ENCODE results near the gene TRIM61. TPM values are rescaled to one million over a fixed set of nuclear protein-coding genes. Genes with fewer than 3 reads are reported as not detected.
"Not testable (repeated sequence)": the region's sequence is repeated elsewhere in the genome, so short reads cannot be mapped to it uniquely, and the experiment has no call there.

TRIM61 gene
- total RNA-seq, 1 donor from 2014 or later = 12.3 TPM

- DNase-seq (ENCODE audit: low spot score) = peak; percentile 89
Measured at GRCh38 chr4:164956766-164957643, 20.5 kb downstream of the TRIM61 start.

DNA sequence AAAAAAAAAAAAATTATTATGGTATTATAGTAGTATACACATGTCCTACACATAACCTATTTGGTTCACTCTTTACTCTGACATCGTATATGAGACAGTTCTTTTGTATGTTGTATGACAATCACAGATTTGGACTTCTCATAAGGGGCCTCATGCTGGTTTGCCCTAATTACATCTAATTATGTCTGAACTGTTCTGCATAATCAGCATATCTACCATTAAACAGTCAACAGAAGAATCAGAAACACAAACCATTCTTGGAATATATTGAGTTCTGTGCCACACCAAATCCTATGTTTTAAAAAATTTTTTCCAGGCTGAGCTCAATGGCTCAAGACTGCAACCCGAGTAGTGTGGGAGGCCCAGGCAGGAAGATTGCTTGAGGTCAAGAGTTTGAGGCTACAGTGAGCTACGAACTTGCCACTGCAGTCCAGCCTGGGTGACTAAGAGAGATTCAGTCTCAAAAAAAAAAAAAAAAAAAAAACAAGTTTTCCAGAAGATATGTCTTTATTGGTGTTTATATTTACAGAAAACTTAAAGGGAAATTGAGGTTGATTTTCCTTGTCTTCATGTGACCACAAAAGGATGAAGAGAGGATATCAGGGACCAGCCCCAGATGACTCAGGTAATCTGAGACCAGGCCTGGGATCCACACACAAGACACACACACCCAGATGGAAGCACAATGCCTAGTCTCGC is 22.2 kb downstream of the TRIM61 start:
- DNase-seq (ENCODE audit: low spot score) = no peak

GRCh38 chr4:164952551-164952950 is 24.9 kb downstream of the TRIM61 start:
- DNase-seq (ENCODE audit: low spot score) = no peak

GRCh38 chr4:164949448-164950143 is 27.9 kb downstream of the TRIM61 start:
- DNase-seq (ENCODE audit: low spot score) = peak; percentile 74

DNA sequence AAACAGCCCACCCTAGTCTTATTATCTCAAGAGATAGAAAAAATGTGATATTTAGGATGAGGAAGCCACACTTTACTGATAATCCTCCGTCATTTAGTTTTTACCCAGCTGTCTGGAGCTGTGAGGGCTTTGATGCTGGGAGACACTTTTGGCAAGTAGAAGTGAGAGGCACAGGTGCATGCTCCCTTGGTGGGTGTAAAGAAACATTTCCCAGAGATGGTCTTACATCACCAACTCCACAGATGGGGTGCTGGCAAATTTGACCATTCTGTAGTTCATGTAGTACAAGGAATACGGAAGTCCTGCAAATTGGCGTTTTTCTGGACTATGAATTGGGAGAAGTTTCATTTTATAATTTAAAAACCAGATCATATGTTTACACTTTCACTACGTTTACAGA is 28.5 kb downstream of the TRIM61 start:
- no peak for DNase-seq (ENCODE audit: low spot score)

GRCh38 chr4:164948006-164948405 is 29.5 kb downstream of the TRIM61 start:
- DNase-seq (ENCODE audit: low spot score) = not testable (repeated sequence)

- no peak for DNase-seq (ENCODE audit: low spot score)
Measured at GRCh38 chr4:164946810-164947209, 30.6 kb downstream of the TRIM61 start.

GRCh38 chr4:164945146-164945545 is 32.3 kb downstream of the TRIM61 start:
- no peak for DNase-seq (ENCODE audit: low spot score)

DNA sequence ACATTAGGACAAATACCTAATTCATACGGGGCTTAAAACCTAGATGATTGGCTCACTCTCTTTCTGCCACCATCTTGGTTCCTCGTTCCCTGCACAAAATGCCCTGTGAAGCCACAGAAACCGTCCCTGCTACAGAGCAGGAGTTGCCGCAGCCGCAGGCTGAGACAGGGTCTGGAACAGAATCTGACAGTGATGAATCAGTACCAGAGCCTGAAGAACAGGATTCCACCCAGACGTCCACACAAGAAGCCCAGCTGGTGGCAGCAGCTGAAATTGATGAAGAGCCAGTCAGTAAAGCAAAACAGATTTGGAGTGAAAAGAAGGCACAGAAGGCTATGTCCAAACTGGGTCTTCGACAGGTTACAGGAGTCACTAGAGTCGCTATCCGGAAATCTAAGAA is 34.3 kb downstream of the TRIM61 start:
- DNase-seq (ENCODE audit: low spot score) = peak; percentile 36

- DNase-seq (ENCODE audit: low spot score) = peak; percentile 81
Measured at GRCh38 chr4:164937576-164938270, 39.7 kb downstream of the TRIM61 start.

DNA sequence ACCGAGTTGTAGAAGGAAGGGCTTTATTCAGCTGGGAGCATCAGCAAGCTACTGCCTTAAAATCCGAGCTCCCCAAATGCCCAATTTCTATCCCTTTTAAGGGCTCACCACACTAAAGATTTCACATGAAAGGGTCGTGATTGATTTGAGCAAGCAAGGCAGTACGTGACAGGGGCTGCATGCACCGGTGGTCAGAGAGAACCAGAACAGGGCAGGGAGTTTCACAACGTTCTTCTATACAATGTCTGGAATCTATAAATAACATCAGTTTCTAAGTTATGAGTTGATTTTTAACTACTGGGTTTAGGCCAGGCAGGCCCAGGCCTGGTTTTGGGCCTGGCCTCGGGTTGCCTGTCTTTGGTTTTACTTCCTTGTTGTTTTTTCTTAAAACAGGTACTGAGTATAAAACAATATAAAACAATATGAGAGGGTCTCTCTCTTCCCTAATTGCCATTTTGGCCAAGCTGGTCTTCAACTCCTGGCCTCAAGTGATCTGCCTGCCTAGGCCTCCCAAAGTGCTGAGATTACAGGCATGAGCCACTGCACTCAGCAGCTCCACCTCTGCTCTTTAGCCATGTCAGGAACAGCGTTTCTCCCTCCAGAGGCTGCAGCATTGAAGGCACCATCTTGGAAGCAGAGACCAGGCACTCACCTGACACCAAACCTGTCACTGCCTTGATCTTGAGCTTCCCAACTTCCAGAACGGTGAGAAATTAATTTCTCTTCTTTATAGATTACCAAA is 41.4 kb downstream of the TRIM61 start:
- DNase-seq (ENCODE audit: low spot score) = not testable (repeated sequence)

GRCh38 chr4:164935363-164935762 is 42.1 kb downstream of the TRIM61 start:
- no peak for DNase-seq (ENCODE audit: low spot score)

DNA sequence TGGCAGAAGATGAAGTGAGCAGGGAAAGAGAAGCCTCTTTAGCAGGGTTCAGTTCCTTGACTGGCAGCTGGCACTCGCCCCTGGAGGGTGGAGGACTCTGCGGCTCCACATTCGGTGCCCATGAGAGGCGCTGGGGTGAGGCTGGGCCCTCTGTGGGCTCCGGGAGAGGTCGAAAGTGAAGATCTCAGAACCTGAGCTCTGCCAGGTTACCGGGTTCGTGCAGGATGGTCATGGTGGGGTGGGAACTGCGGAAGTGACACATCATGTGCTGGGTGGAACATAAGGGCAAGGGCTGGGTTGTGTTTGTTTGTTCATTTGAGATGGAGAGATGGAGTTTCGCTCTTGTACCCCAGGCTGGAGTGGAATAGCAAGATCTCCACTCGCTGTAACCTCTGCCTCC is 44.2 kb downstream of the TRIM61 start:
- DNase-seq (ENCODE audit: low spot score) = no peak

DNA sequence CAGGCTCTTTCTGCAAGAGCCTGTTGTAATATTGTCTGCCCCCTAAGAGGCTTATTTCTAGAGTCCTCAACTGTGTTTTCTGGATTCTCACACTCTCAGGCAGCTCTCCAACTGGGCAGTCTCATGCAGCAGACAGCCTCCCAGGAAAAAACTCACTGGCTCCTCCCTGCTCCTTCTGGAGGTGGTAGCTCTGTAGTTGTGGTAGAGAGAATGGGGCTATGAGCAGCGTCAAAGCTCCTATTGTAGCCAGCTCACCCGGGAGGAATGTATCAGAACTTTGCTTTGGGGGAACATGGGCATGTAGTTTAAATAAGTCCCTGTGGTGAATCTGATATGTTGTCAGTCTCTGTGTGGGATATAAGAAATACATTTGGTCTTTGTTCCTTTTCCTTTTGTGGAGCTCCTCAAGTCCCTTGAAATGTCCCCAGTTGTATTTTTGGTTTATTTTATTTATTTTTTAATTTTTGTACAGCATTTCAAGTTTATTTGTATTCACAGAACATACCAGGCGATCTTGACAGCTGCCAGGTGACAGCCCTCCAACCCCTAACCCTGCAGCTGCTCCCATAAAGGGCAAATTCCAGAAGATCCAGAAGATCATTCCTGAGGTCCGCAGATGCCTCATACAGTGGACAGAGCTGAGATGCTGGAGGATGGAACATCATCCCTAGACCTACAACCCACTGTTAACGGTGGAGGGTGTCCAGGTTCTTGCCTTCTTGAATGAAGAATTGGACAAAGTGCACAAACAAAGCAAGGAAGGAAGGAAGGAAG is 45.7 kb downstream of the TRIM61 start:
- no peak for DNase-seq (ENCODE audit: low spot score)

DNA sequence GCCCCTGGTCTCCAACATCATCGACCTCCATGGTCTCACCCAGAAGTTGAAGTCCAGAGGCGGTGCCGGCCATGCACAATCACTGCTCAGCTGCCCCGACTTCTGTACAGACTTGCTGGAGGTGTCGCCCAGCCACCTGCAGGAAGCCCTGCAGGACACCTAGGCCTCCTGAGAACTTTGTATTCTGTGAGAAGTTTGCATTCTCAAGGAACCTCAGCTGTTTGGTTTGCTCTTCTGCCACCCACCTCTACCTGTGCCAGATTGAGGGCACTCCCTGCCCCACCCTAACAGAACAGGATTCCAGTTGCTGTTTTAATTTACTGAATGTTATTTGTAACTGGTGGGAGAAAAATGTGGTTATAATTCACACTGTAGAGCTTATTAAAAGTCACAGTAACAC is 46.8 kb downstream of the TRIM61 start:
- no peak for DNase-seq (ENCODE audit: low spot score)

DNA sequence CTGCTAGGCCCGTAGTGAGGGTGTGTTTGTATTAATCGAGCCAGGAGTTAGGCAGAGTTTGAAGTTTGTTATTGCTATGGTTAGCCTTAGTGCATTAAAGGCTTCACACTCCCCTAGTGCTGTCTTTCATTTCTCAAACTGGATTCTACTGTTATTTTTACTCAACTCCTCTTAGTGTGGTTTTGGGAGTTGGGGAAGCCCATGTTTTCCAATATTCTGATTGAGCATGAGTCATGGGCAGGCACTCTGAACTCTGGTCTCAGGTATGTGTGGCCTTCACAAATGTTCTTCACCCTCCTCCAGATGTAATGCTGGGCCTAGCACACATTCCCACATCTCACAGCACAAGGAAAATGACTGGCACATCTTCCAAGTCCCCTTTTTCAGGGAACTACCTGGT is 50.4 kb downstream of the TRIM61 start:
- DNase-seq (ENCODE audit: low spot score) = not testable (repeated sequence)

DNA sequence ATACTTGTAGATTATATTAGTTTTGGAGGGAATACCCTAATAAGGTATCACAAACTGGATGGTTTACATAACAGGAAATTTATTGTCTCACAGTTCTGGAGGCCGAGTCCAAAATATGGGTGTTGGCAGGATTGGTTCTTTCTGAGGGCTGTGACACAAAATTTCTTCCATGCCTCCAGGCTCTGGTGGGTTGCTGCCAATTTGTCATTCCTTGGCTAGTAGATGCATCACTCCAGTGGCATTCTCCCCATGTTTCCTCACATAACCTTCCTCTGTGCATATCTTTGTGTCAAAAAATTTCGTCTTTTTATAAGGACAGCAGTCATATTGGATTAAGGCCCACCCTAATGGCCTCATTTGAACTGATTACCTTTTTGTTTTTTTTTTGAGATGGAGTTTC is 51.2 kb downstream of the TRIM61 start:
- no peak for DNase-seq (ENCODE audit: low spot score)

GRCh38 chr4:164924670-164925238 is 52.7 kb downstream of the TRIM61 start:
- no peak for DNase-seq (ENCODE audit: low spot score)

DNA sequence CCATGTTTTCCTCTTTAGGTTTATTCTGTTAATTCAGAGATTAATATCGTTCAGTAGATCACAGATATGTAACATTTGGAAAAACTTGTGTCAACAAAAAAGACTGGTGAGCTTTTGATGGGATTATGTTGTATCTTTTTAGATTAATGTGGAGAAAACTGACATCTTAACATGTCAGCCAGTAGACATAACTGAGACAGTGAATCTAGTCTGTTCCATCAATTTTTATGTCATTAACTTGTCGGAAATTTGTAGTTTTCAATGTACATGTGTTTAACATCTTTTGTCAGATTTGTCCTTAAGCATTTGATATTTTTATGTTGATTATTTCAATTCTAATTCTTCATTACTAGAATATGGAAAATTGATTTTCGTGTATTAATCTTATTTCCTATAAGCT is 58.5 kb downstream of the TRIM61 start:
- DNase-seq (ENCODE audit: low spot score) = no peak

Measured in umbilical cord (tissue), 2 donors.